GM18873 (cell line): ENCODE data around the gene VHLL.

Experiments
- ATAC-seq: cut with Tn5 transposase; IDR thresholded peaks from one replicate; pipeline ENCODE4 v1.9.1; 2021; ENCODE audit warnings: mild to moderate bottlenecking, moderate library complexity, moderate number of reproducible peaks; ENCODE audit not compliant: unreplicated experiment, low FRiP score

Gene VHLL

DNA sequence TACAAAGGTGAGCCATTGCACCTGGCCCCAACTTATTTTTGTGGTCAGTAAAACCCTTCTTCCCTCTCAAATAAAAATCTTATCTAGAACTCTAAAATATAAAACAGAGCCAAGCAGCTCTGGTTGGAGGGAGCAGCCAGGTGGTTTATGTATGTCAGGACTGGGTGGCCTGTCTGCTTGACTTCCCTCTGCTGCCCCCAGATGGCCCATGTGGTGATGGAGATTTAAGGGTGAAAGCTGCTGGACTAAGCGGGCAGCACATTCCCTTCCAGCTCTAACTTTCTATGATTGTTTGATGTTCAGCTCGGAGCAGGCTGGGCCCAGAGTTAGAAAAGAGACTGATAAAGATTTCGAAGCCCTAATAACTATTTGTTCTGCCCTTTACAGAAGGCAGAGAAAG is 39.3 kb downstream of the VHLL start:
- no peak for ATAC-seq

DNA sequence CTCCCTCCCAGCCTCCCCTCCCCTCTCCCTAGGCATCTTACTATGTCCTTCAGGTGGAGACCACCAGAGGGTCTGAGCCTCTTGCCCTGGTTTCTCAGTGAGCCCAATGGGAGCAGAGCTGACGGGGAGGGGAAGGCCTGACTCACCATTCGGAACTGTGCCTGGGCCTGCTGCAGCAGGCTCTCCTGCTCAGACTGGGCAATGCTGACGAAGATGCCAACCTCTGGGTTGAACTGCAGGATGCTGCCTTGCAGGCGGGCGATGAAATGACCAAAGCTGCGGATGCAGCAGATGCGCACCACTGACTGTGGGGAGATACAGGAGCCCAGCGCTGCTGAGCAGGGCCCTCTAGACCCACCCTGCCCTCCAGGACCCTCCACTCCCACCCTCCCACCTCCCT is 40.2 kb downstream of the VHLL start:
- no peak for ATAC-seq

DNA sequence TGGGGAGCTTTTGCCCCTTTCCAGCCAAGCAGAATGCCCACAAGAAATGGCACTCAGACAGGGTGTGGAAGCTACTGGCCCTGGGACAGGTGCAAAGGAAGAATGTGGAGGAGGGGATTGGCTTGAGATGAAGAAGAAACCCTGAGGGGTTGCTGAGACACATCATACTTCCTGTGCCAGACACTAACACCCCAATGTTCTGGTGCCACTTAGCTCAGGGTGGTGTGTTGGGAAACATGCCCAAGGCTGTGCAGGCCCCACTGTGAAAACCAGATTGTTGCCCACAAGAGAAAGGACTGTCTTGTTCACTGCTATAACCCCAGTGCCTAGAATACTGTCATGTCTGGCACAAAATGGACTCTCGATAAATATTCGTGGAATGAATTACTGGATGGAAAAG is 41.4 kb downstream of the VHLL start:
- ATAC-seq = no peak

DNA sequence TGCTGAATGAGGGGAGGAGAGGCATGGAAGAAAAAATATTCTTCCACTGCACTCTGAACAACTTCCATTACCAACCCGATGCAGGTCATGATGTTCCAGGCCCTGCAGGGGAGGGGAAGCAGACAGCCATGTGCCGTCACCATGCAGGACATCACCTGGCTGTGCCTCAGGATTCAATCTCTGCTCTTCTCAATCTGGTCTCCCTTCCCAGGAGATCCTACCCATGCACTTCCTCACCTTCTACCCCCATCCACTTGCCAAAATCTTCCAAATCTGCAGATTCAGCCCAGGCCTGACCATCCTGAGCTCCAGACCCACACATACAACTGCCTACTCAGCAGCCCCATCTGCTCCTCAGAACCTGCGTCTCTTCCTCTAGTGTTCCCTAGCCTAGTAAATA is 45.5 kb downstream of the VHLL start:
- no peak for ATAC-seq

DNA sequence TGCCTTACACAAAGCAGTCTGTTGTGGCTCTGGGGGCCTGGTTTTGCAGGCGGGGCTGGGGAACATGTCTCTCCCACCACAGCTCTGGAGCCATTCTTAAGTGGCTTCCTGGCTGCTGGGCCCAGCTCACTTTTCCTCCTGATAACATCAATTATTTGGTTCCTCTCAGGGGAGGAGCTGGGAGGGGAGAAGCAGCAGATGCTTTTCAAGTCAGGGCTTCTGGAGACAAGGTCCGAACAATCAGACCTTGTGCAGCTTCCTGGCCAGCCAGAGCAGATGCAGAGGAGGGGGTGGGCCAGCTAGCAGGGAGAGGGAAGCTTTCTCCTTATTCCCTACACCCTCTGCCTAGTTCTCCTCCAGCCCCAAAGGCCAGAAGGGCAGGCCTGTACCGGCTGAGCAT is 47.6 kb downstream of the VHLL start:
- ATAC-seq = no peak

DNA sequence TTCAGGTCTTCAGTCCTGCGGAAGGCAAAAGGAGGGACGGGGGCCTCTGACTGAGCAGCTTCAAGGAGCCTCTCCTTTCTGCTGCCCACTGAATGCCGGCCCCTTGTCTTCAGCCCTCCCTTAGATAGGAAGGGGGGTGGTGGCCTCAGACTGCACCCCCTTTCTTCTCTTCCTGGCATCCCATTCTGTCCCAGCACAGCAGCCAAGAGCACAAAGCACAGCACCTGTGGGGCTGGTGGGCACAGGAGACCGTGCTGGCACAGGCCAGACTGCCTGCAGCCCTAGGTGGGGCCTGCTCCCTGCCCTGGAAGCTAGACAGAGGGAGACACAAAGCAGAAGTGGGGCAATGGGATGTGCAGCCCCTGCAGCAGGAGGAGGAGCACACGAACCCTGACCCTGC is 49.5 kb downstream of the VHLL start:
- no peak for ATAC-seq
